Left renal pelvis (tissue), 4 donors: ENCODE measurements around the gene MTERF2. TPM values are rescaled to one million over a fixed set of nuclear protein-coding genes. Genes with fewer than 3 reads are reported as not detected.
"Not testable (repeated sequence)": the region's sequence is repeated elsewhere in the genome, so short reads cannot be mapped to it uniquely, and the experiment has no call there.

ENCODE experiments used
- DNase-seq, 4 donors: peaks; one replicate each; pipeline ENCODE4 v3.0.0-alpha.2; 2013; ENCODE audit warnings: low read depth in 4 of 4, low spot score in 3 of 4
- polyA plus RNA-seq, 4 donors: library from polyadenylated mRNA; unstranded; fragments of 120-200 nt; gene quantifications; one replicate each; pipeline ENCODE4 v1.2.1, GENCODE V29; 2013; ENCODE audit not compliant: insufficient read length in 4 of 4

The MTERF2 gene, protein sequence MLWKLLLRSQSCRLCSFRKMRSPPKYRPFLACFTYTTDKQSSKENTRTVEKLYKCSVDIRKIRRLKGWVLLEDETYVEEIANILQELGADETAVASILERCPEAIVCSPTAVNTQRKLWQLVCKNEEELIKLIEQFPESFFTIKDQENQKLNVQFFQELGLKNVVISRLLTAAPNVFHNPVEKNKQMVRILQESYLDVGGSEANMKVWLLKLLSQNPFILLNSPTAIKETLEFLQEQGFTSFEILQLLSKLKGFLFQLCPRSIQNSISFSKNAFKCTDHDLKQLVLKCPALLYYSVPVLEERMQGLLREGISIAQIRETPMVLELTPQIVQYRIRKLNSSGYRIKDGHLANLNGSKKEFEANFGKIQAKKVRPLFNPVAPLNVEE
- 10 to 100 TPM; 25.7 to 39.3 (median 31.7) TPM for polyA plus RNA-seq

GRCh38 chr12:106986625-106987389 is at the start of gene MTERF2:
Gene MTERF2, minus strand, starts transcription at chr12:106987146. Its CDS starts 8,432 bp downstream, at chr12:106978714.
- DNase-seq: peak; percentile 80 to 91 (median 84)

GRCh38 chr12:107035733-107036132 is 48.8 kb upstream of the MTERF2 start:
- DNase-seq: no peak

- no peak for DNase-seq
Observed at GRCh38 chr12:107033758-107034739, 47.1 kb upstream of the MTERF2 start.

DNA sequence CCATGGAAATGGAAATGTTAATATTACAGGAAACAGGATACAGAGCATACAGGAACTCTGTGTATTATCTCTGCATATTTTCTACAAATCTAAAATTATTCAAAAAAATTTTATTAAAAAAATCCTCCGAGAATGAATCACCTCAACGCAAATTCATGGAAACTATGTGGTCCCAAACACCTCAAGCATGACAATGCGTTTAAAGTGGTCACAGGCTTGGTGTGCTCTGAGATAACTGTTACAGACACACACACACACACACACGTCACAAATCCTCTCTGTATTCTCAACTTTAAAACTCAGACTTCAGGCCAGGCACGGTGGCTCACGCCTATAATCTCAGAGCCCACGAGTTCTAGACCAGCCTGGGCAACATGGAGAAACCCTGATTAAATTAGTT is 45.3 kb upstream of the MTERF2 start:
- no peak for DNase-seq

- DNase-seq: no peak
Observed at GRCh38 chr12:107031061-107031460, 44.1 kb upstream of the MTERF2 start.

DNA sequence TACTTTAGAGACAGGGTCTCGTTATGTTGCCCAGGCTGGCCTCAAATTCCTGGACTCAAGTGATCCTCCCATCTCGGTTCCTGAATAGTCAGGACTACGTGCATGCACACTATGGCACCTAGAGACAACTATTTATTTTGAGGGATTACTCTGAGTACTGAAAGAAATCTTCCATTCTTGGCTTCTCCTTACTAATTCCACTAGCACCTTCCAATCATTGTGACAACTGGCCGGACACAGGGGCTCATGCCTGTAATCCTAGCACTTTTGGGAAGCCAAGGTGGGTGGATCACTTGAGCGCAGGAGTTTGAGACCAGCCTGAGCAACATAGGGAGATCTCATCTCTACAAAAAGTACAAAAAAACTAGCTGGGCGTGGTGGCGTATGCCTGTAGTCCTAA is 42.1 kb upstream of the MTERF2 start:
- no peak for DNase-seq

GRCh38 chr12:107027636-107028053 is 40.7 kb upstream of the MTERF2 start:
- peak; percentile 41 to 66 (median 46) for DNase-seq

GRCh38 chr12:107026806-107027635 is 40.1 kb upstream of the MTERF2 start:
- no peak for DNase-seq

DNA sequence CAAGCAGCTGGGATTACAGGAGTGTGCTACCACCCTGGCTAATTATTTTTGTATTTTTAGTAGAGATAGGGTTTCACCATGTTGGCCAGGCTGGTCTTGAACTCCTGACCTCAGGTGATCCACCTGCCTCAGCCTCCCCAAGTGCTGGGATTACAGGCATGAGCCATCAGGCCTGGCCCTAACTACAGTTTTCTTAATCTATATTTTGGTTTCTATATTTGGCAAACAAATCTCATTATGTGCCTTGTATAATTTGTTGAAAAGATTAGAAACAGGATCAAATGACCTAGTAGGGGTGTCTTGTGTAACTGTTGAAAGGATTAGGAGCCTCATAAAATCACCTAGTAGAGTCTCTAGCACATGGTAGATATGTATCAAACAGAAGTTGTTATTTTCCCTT is 39.4 kb upstream of the MTERF2 start:
- DNase-seq: not testable (repeated sequence)

GRCh38 chr12:107025671-107026070 is 38.7 kb upstream of the MTERF2 start:
- DNase-seq: no peak

DNA sequence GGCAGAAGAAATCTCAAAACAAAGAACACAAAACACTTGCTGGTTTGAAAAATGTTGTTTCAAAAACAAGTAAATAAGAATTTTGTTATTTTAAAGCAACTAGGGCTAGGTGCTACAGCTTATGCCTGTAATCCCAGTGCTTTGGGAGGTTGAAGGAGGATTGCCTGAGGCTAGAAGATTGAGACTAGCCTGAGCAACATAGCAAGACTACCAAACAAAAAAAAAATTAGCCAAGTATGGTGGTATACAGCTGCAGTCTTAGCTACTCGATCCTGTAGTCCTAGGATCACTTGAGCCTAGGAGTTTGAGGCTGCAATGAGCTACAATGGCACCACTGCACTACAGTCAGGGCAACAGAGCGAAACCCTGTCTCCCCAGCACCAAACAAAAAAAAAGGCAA is 32.6 kb upstream of the MTERF2 start:
- no peak for DNase-seq

DNA sequence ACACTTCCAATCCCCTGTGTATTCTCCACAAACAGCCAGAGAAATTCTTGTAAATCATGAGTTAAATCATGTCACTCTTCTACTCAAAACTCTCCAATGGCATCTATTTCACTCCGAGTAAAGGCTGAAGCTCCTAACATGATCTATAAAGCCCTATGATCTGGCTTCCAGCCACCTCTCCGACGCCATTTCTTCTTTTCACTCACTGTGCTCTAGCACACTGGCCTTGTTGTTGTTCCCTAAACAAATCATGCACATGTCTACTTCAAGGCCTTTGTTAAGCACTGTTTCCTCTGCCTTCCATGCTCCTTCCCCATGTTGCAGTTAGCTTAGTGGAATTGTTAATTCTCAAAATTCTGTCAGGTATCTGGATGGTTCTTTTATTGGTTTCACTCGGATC is 30.1 kb upstream of the MTERF2 start:
- DNase-seq: no peak

DNA sequence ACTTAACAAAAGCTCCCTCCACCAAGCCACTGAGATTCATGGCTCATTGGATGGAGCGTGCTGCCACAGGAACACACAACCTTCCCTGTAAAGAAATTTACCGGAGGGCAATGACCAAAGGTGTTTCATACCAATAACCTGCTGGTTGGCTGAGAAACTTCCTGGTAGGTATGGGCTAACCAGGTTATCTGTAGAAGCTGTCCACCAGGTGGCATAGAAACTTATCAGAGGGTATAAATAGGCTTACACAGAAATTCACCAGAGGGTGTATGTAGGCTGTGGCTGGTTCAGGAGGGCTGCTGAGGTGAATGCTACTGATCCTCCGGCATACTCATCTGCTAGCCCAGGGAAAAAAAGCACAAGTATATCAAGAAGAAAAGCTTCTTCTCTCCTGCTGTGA is 27.1 kb upstream of the MTERF2 start:
- no peak for DNase-seq

DNA sequence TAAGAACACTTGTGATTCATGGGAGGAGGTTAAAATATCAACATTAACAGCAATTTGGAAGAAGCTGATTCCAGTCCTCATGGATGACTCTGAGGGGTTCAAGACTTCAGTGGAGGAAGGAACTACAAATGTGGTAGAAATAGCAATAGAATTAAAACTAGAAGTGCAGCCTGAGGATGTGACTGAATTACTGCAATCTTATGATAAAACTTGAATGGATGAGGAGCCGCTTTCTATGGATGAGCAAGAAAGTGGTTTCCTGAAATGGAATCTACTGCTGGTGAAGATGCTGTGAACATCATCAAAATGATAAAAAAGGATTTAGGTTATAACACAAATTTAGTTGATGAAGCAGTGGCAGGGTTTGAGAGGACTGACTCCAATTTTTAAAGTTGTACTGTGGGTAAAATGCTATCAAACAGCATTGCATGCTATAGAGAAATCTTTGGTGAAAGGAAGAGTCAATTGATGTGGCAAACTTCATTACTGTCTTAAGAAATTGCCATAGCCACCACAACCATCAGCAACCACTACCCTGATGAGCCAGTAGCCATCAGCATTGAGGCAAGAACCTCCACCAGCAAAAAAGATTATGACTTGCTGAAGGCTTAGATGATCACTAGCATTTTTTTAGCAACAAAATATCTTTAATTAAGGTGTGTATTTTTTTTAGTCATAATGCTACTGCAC is 25.9 kb upstream of the MTERF2 start:
- DNase-seq: no peak

DNA sequence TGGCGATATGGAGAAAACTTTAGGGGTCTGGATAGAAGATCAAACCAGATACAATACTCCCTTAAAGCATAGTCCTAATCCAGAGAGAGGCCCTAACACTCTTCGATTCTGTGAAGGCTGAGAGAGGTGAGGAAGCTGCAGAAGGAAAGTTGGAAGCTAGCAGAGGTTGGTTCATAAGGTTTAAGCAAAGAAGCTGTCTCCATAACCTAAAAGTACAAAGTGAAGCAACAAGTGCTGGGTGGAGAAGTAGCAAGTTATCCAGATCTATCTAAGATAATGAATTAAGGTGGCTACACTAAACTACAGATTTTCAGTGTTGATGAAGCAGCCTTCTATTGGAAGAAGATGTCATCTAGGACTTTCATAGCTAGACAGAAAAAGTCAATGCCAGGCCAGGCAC is 24.6 kb upstream of the MTERF2 start:
- DNase-seq: no peak

DNA sequence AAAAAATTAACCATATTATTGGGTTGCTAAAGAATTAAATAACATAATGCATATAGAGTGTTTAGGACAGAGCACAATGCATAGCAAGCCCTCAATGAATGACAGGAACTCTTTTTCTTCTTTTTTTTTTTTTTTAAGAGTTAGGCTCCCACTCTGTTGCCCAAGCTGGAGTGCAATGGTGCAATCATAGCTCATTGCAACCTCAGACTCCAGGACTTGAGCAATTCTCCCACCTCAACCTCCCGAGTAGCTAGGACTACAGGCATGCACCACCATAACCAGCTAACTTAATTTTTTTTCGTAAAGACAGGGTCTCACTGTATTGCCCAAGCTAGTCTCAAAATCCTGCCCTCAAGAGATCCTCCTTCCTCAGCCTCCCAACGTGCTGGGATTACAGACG is 20.5 kb upstream of the MTERF2 start:
- no peak for DNase-seq

DNA sequence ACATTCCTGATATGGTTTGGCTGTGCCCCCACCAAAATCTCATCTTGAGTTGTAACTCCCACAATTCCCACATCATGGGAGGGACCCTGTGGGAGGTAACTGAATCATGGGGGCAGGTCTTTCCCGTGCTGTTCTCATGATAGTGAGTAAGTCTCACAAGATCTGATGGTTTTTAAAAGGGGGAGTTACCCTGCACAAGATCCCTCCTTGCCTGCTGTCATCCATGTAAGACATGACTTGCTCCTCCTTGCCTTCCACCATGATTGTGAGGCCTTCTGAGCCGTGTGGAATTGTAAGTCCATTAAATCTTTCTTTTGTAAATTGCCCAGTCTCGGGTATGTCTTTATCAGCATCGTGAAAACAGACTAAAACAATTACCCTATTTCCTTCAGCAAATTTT is 15.7 kb upstream of the MTERF2 start:
- not testable (repeated sequence) for DNase-seq

GRCh38 chr12:106999446-106999845 is 12.5 kb upstream of the MTERF2 start:
- DNase-seq: no peak

DNA sequence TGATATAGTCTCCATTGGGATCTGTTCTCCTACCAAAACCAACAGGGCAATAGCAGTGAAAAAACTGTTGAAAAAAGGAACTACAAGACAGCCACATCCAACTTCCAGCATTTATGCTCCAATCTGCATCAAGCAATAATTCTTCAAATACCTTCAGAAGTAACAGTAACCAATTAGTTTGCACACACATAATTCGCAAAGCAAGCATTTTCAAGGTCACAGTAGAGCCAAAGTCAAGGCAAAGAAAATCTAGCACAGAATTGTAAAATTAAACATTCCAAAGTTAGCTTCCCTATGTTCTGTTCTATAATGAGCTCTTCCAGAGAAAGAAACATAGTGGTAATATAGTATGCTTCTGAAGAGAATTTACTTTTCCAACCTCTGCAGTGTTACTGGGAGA is 11.0 kb upstream of the MTERF2 start:
- DNase-seq: no peak
